Stimulated activated CD4-positive, alpha-beta T cell treated with anti-CD3 and anti-CD28 coated beads, Interleukin-2, amount 100 ng/mL, for 48 hours (primary cell): Measurements from ENCODE around the gene AGPAT3.

ENCODE experiments used
- DNase-seq, 2 donors: peaks; one replicate each; pipeline ENCODE4 v3.0.0-alpha.2; 2020

Gene AGPAT3

DNA sequence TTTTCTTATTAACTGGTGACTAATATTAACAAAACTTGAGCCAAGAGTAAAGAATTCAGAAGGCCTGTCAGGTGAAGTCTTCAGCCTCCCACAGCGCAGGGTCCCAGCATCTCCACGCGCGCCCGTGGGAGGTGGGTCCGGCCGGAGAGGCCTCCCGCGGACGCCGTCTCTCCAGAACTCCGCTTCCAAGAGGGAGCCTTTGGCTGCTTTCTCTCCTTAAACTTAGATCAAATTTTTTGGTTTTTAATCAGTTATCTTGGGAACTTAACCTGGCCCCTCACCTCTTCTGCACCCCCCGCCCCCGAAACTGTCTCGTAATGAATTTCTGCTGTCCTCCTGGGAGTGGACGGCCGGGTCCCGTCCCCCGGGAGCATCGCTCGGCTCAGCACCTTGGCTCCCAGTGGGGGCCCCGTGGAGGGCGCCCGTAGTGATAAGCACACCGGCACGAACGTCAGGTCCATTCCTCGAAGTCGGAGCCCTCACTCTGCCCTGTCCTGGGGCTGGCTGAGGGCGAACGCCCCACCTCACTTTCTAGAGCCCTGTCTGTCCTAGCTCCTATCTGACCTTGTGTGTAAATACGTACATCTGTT, 117.6 kb downstream of the AGPAT3 start:
- DNase-seq: no peak

DNA sequence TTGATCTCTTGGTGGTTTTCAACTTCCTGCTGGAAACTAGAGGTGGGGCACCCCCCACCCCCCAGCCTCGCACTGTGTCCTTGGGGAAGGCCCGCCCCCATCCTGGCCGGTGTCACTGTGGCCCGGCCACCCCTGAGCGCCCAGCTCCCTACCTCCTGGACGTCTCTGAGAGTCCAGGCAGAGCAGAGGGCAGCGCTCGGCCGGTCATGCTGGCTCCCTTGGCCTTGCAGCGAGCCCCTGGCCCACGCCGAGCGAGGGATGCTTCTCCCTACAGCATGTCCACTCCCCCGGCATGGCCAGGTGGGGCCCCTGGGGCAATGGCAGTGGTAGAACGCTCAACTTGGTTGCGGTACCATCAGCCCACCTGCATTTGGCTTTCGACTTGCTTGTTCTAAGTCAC, 118.4 kb downstream of the AGPAT3 start:
- no peak for DNase-seq

DNA sequence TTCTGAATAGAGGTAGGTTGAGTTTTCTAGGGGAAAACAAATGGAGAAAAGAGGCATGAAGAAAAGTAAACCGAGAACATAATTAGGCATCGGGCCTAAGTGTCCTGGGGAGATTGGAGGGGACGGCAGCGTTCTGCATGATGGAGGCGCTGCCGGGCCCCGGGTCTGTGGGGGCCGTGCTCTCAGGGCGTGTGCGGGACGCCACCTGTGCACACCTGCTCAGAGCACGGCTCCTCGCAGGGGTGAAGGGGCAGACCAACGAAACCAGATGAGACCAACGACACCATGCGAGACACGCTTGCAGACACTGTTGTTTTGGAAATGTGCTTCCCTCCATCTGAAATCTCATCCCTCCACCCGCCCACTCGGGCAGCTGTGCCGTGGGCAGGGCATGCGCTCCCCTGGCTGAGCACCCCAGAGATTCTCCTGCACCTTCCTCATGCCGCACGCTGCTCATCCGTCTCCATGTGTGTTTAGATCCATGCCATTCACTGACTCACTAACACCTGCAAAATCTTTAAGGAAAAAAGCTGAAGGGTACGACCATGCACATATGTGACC, 118.9 kb downstream of the AGPAT3 start:
- DNase-seq: no peak

DNA sequence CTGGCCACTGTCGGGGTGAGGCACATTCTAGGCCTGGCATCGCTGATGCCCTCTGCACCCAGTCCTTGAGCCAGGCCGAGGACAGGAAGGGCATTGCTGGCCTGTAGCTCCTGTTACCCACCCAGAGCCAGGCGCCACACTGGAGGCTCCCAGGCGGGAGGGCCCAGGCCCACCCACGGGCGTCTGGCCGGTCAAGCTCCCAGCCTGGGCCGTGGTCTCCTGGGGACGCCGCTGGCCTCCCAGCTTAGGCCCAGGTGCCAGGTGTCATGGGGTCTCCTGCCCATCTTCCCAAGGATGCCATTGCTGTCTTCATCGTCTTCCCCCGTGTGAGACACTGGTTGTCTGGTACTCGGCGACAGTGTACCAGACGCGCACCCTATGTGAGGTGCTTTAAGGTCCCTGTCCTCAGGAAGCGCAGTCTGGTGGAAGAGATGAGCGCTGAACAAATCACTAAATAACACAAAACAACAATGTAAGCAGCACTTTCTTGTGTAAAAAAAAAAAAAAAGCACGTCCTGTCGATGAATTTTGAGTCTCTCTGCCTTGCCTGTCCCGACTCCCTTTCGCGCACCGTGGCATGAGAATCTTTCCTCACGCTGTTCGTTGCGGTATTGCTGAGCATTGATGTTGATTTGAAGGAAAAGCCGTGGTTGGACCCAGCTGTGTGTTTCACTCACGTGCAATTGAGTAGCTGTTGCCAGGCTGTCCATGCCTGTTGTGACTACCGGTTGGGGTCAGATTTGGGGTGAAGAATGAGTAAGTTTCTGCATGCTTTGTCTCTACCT, 120.1 kb downstream of the AGPAT3 start:
- no peak for DNase-seq

DNA sequence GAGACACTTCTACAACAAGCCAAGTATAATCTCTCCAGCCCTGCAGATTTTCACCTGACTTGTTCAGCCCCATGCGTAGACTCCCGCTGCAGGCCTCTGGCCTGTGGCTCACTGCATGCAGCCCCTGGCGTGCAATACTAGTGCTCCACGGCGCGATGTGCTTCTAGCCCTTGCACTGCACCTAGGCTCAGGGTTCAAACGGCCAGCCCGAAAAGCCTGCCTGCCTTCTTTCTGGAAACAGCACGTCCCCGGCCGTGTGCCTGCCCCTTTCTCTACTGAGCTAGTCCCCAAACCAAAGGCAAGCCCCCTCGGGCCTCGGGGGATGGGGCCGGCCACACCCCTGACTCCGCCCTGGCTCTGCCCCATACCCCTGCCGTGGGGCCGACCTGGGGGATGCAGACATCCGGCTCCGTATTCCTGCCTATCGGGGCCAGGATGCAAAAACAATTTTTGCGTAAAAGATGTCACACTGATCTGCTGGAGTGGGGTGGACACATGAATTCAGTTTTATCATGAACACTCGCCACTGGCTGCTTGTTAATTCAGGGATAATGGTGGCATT, 120.7 kb downstream of the AGPAT3 start:
- DNase-seq: no peak

DNA sequence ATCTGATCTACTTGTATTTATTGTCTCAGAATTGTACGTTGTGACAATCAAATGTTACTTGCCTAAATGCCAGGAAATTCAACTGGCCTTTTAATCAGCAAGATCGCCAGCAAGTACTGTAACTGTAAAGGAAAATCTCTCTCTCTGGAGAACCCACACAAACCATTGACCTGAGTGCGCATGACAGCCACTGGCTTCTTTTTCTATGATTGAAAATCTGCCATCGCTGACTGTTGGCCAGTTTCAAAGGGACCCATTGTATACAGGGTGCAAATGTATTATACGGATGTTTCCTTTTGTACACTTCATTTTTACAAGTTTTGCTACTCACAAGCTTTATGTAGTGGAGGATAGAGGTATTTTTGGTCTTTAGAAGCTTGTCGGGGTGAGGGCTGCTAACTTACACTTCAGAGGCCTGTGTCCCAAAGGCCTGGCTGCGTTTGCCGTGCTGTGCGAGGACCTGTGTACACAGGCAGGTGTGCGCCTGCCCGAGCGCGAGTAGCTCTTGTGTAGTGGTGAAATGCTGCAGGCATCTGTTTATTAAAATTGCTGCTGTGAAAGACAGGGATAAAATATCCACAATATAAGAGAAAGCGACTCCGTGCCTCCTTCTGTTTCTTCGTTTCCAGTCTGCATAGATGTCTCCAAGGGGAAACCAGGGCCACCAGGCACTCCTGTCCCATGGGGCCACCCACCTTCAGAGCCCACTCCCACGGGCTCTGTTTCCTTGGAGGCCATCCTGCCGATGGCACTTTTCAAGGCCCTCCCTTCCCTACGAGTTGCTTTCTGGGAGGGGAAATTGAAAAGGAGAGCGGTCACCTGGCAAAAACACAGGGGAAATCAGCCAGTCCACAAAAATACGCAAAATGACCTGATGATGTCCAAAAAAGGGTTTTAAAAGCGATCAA, 121.8 kb downstream of the AGPAT3 start:
- DNase-seq: no peak

DNA sequence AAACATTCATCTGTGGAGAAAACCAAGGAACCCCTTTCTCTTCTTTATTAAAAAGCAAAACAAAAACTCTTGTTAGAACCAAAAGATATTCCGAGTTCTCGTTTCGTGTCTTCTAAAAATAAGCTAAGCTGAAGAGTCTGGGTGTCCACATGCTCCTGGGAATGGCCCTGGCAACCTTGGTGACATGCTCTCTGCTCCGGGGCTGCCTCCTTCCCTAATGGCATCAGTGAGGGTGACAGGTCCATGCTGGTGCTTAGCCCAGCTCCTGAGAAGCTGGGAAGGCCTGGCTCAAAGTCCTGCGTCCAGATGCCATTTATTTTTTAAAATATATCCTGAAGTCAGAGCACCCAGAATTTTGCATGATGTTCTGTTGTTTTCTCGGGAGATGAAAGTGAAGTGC, 122.5 kb downstream of the AGPAT3 start:
- DNase-seq: no peak

DNA sequence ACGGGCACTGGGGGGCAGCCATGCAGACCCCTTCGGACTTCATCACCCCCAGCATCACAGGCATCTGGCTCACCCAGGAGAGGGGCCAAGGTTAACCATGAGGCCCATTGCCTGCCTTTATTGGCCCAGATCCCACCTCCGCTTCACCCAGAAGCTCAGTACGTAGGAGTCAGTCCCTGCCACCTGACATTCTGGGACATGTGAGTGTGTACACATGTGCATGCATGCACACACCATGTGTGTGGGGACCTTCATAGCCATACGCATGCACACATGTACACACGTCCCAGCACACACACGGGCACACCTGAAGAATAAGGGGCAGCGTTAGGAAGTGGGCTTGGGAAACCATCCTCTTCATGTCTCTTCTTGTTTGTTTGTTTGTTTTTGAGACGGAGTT, 123.0 kb downstream of the AGPAT3 start:
- DNase-seq: no peak

DNA sequence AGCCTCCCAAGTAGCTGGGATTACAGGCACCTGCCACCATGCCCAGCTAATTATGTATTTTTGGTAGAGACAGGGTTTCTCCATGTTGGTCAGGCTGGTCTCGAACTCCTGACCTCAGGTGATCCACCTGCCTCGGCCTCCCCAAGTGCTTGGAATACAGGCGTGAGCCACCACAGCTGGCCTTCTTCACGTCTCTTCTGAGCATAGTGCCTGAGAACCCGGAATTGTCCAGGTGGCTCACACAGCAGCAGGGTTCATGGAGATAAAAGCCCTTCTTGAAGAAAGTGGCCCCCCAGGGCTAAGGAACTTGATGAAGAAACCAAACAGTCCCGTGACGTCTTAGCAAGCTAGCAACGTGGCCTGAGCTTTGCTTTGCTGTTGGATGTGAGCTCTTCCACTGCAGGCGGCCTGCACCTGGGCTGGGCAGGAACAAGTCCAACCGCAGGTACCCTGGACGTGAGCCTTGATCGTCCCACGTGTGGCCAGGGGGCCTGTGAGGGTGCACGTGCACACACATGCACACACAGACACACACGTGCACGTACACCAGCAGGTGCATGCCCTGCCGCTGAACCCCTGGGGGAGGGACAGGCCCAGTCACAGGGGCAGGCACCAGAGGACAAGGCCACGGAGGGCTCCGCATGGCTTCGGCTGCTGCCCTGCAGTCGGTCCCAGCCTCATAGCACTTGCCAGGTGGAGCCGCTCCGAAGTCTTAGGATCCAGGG, 123.6 kb downstream of the AGPAT3 start:
- DNase-seq: no peak

DNA sequence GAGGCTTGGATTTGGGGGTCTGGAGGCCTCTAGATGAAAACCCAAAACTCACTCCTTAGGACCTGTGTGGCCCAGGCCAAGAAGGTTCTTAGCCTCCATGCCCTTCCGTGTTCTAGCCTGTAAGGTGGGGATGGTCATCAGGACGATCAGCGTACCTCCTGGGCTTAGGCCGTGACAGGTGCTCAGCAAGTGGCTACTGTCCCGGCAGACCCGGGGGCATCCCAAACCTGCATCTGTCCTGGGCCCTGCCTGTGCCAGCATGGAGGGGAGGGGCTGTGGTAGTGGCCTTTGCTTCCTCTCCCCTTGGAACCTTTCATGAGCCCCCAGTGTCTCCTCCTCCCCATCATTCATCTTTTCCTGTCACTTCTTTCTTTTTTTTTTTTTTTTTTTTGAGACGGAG, 124.4 kb downstream of the AGPAT3 start:
- DNase-seq: no peak

DNA sequence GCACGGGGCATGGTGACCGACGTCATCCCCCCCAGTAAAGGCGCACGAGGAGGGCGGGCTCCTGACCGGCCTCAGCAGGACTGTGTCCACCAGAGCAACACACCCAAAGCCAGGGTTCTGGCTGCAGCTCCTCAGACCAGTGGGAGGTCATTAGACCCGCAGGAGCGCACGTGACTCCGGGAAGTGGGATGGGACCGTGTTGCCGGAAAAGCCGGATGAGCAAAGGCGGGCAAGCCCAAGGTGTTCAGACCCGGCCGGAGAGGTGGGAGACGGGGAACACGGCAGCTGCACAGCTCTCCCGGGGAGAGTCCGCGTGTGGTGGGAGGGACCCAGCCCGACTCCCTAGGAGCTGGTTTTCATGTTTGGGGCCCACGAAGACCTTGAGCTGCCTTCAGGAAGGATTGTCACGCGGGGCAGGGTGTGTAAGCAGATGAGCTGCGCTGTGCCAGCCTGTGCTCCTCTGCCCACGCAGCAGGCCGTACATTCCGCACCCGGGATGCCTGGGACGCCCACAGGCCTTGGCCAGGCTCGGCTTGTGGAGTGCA, 126.5 kb downstream of the AGPAT3 start:
- no peak for DNase-seq

DNA sequence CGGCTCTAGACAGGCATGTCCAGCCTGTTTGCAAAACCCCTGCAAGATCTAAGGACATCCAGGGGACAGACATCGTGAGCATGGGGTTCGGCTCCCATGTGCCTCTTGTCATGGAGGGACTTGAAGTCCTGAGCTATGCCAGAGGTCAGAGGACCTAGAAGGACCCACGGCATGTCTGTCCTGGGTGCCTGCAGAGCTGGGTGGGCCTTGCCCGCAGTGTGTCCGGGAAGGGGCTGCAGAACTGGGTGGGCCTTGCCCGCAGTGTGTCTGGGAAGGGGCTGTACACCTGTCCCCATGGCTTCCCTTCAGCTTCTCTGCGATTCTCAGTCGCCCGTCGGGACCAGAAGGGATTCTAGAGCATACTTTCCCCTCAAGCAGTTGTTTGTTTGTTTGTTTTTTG, 127.1 kb downstream of the AGPAT3 start:
- DNase-seq: no peak

DNA sequence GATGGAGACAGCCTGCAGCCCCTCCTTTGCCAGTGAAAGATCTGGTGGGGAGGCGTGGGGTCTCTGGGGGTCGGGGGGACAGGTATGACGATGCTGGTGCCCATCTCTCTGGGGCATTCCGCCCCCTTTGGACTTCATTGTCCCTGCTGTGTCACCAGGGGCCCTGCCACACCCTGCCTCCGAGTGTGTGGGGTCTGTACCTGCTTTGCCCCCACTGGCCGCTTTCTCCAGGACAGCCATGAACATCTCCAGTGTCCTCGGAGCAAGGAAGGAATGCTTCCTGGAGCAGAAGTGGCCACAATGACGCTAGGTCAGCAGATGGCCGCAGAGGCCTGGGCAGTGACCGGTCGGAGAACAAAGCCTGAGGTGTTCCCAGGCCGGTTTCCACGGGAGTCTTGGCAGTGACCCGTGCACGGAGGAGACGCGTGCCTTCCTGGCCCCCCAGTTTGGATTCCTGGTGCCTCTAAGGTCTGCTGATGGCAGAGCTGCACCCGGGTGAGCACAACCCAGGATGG, 128.5 kb downstream of the AGPAT3 start:
- DNase-seq: no peak

DNA sequence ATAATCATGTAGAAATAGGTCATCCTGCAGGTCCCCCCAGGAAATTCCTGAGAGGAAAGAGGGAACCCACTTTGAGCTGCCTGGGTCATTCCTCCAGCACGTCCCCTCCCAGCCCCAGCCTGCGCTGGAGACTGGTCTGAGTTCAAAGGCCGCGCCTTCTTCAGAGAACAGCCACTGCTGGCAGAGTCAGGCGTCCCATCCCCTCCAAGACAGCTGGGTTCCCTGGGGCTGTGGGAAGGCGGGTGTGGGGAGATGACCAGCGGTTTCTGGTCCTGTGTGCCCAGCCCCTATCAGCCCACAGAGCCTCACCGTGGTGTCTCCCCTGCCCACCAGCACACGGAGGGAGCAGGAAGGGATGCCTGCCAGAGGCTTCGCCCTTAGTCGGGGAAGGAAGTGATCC, 129.1 kb downstream of the AGPAT3 start:
- no peak for DNase-seq

DNA sequence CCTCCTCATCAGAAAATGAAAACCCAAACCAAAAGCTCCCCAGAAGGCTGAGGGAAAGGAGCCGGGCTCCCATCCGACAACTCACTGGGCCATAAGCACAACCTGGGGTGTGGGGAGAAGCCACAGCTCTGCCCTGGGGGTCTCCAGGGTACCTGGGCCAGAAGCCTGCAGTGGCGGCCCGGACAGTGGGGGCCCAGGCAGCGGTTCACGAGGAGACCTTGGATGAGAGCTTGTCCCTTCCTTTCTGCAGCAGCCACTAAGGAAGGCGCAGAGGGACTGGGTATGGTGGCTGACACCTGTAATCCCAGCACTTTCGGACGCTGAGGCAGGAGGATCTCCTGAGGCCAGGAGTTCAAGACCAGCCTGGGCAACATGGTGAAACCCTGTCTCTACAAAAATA, 129.6 kb downstream of the AGPAT3 start:
- no peak for DNase-seq

DNA sequence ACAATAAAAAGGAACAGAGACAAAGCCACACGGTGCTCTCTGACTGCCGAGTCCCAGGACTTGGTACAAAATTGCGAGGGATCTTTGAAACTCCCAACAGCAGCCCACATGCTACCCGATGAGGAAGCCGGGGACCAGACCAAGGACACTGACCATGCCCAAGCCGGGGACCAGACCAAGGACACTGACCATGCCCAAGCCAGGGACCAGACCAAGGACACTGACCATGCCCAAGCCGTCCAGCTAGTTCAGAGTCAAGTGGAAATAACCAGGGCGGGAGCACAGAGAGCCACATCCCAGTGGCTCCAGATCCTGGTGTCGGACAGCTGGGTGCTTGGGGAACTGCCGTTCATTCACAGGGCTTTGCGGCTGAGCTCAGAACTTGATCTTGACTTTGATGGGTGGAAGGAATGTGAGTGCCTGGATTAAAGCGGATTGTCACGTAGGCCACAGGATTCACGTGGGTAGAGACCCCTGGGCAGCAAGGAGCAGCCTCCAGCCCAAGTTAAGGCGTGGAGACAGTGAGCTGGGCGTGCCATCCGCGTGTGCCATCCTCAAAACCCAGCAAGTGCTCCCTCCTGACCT, 130.6 kb downstream of the AGPAT3 start:
- no peak for DNase-seq

DNA sequence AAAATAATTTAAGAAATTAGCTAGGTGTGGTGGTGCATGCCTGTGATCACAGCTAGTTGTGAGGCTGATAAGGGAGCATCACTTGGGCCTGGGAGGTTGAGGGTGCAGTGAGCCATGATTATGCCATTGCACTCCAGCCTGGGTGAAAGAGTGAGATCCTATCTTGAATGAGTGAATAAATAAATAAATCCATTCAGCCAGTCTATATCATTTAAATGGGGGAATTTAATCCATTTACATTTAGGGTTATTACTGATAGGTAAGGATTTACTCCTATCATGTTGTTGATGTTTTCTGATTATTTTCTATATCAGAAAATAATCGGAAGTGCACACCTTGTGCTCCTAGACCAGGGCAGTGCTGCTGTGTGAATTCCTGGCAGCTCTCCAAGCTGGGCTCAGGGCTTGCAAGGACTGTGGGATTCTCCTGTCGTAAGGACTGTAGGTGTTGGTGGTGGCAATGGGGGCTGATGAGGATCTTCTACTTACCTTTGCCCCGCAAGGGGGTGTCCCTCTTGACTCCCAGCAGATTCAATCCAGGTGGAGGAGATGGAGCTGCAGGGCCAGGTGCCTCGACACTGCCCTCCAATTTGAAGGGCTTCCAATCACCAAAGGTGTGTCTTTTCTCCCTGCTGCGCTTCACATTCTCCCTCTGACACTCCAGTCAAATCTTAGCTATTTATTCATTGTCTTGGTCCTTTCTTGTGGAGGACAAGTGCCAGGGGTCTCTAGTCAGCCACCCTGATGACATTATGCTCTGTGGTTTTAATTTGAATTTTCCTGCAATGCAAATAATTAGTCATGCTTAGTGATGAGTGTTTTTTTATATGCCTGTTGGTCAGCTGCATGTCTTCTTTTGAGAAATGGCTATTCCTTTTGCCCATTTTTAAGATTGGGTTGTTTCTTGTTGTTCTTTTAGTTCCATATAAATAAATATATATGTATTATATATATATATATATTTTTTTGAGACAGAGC, 133.0 kb downstream of the AGPAT3 start:
- no peak for DNase-seq

DNA sequence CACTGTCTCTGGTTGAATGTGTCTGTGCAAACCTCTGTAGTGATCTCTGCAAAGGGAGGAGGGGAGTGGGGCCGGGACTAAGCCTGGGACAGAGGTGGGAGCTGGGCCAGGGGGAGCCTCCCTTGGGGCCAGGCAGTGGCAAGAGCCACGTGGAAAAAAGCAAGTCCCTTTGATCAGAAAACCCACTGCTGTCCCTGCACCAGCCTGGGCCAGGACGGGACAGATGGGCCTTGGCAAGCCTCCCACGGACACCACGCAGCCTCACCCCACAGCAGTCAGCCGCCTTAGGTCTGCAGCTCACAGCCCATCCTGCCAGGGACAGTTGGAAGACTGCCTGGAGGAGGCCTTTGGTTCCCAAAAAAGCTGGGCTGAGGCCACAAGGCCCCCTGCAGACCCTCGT, 135.3 kb downstream of the AGPAT3 start:
- DNase-seq: no peak

DNA sequence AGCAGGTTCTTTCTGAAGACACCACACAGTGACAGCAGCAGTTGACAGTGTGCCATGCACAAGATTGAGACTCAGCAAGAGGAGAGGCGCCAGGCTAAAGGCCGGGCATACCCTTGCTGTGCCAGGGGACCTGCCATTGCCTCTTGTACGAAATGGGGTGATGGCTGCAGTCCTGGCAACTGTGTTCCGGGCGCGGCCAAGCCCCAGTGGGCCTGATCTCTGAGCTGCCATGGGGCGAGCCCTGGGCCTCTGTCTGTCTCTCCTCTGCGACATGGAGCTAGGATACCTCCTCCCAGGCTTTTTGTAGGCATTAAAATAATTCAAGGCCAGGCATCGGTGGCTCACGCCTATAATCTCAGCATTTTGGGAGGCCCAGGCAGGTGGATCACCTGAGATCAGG, 137.5 kb downstream of the AGPAT3 start:
- no peak for DNase-seq

DNA sequence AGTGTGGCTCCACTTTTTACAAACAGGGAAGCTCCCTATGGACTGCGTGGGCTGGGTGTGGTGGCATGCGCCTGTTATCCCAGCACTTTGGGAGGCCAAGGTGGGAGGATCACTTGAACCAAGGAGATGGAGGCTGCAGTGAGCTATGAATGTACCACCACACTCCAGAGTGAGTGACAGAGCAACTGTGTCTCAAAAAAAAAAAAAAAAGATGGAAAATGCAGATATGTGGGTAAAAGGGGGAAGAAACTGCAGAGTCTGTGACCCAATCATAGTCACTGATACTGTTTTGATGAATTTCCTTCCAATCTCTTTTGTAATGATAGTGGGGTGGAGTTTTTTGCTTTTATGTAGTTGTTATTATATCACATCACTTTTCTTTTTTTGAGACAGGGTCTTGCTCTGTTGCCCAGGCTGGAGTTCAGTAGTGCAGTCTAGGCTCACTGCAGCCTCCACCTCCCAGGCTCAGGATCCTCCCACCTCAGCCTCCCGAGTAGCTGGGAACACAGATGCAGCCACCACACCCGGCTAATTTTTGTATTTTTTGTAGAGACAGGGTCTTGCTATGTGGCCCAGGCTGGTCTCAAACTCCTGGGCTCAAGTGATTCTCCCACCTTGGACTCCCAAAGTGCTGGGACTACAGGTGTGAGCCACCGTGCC, 138.4 kb downstream of the AGPAT3 start:
- DNase-seq: no peak
